Progenitor cell of endocrine pancreas (in vitro differentiated cells): ENCODE data around the gene PRKAB2. TPM values are rescaled to one million over a fixed set of nuclear protein-coding genes. Genes with fewer than 3 reads are reported as not detected.
"Not testable (repeated sequence)": the region's sequence is repeated elsewhere in the genome, so short reads cannot be mapped to it uniquely, and the experiment has no call there.

Experiments used
- DNase-seq: peaks from one replicate; pipeline ENCODE4 v3.0.0; 2021; ENCODE audit warnings: low spot score; ENCODE audit not compliant: unreplicated experiment
- H3K27ac Mint-ChIP-seq: 2 replicates; pipeline ENCODE4 v1.8.0; 2021; ENCODE audit warnings: mild to moderate bottlenecking, moderate library complexity, mixed read lengths
- H3K27me3 Mint-ChIP-seq: 2 replicates; pipeline ENCODE4 v1.8.0; 2021; ENCODE audit warnings: mixed read lengths
- H3K36me3 Mint-ChIP-seq: 2 replicates; pipeline ENCODE4 v1.8.0; 2022; ENCODE audit warnings: mixed read lengths; ENCODE audit not compliant: insufficient read depth
- H3K4me1 Mint-ChIP-seq: 2 replicates; pipeline ENCODE4 v1.8.0; 2021; ENCODE audit warnings: low read depth, mixed read lengths
- H3K4me3 Mint-ChIP-seq: 2 replicates; pipeline ENCODE4 v1.8.0; 2021; ENCODE audit warnings: low read depth, mild to moderate bottlenecking, moderate library complexity, mixed read lengths
- H3K9me3 Mint-ChIP-seq: 2 replicates; pipeline ENCODE4 v1.8.0; 2021; ENCODE audit warnings: low read depth, mixed read lengths
- CTCF ChIP-seq: fragments of 200-600 bp; sonication (generic); IDR thresholded peaks from one replicate; pipeline ENCODE4 v1.5.0; 2021; ENCODE audit warnings: antibody characterized with exemption, mild to moderate bottlenecking; ENCODE audit not compliant: unreplicated experiment
- total RNA-seq: library from RNA; stranded (reverse); gene quantifications from 2 replicates; pipeline ENCODE4 v1.2.1, GENCODE V29; 2021

Gene PRKAB2
- total RNA-seq, 1 donor from 2014 or later: 24.4 TPM

GRCh38 chr1:147163019-147163418, 9.3 kb downstream of the PRKAB2 start:
- no peak for TF ChIP-seq CTCF
- peaks cover 1% of the 10 kb centered on the region for H3K4me1 Mint-ChIP-seq
- H3K36me3 Mint-ChIP-seq: peaks cover 32% of the 10 kb centered on the region
- no peak for DNase-seq
- no peak overlapping the region for H3K4me3 Mint-ChIP-seq
- H3K9me3 Mint-ChIP-seq: no peaks in the 10 kb centered on the region
- H3K27me3 Mint-ChIP-seq: no peaks in the 10 kb centered on the region
- no peak overlapping the region for H3K27ac Mint-ChIP-seq

- DNase-seq: no peak
- Mint-ChIP-seq H3K4me3 (no peak overlapping the region), H3K27ac (no peak overlapping the region), H3K4me1 (peaks cover 6% of the 10 kb centered on the region), H3K36me3 (peaks cover 40% of the 10 kb centered on the region), H3K9me3 (no peaks in the 10 kb centered on the region), H3K27me3 (no peaks in the 10 kb centered on the region)
- no peak for TF ChIP-seq CTCF
Measured at GRCh38 chr1:147162093-147162492, 10.2 kb downstream of the PRKAB2 start.

GRCh38 chr1:147157116-147157515, 15.2 kb downstream of the PRKAB2 start:
- H3K27ac Mint-ChIP-seq, DNase-seq, H3K4me1 Mint-ChIP-seq, H3K27me3 Mint-ChIP-seq, H3K9me3 Mint-ChIP-seq, H3K4me3 Mint-ChIP-seq: not testable (repeated sequence)
- H3K36me3 Mint-ChIP-seq: peaks cover 37% of the 10 kb centered on the region

- TF ChIP-seq CTCF: no peak
- H3K4me3 Mint-ChIP-seq: no peak overlapping the region
- no peak for DNase-seq
- H3K27ac Mint-ChIP-seq: no peak overlapping the region
- no peaks in the 10 kb centered on the region for H3K9me3 Mint-ChIP-seq
- H3K36me3 Mint-ChIP-seq: peaks cover 38% of the 10 kb centered on the region
- peaks cover 9% of the 10 kb centered on the region for H3K4me1 Mint-ChIP-seq
- H3K27me3 Mint-ChIP-seq: no peaks in the 10 kb centered on the region
Measured at GRCh38 chr1:147156642-147157041, 15.6 kb downstream of the PRKAB2 start.

- DNase-seq: no peak
- H3K4me3 Mint-ChIP-seq: no peak overlapping the region
- H3K9me3 Mint-ChIP-seq: no peaks in the 10 kb centered on the region
- no peak overlapping the region for H3K27ac Mint-ChIP-seq
- peaks cover 21% of the 10 kb centered on the region for H3K36me3 Mint-ChIP-seq
- TF ChIP-seq CTCF: no peak
- no peaks in the 10 kb centered on the region for H3K27me3 Mint-ChIP-seq
- H3K4me1 Mint-ChIP-seq: peaks cover 6% of the 10 kb centered on the region
Measured at GRCh38 chr1:147152772-147153171, 19.5 kb downstream of the PRKAB2 start.

GRCh38 chr1:147151244-147151643, 21.0 kb downstream of the PRKAB2 start:
- no peaks in the 10 kb centered on the region for H3K27me3 Mint-ChIP-seq
- no peak overlapping the region for H3K4me3 Mint-ChIP-seq
- peaks cover 14% of the 10 kb centered on the region for H3K36me3 Mint-ChIP-seq

More at GRCh38 chr1:147151244-147151643, 21.0 kb downstream of the PRKAB2 start:
- Mint-ChIP-seq H3K9me3 (no peaks in the 10 kb centered on the region), H3K4me1 (peaks cover 3% of the 10 kb centered on the region), H3K27ac (no peak overlapping the region)
- no peak for DNase-seq
- no peak for TF ChIP-seq CTCF
